Dendritic cell treated with granulocyte-macrophage colony-stimulating factor and Interleukin-4, amounts not matched to agents 40 ng/mL and 50 ng/mL, for 4 days (primary cell): Measurements from ENCODE around the gene H2AZ2.
"Not testable (repeated sequence)": the region's sequence is repeated elsewhere in the genome, so short reads cannot be mapped to it uniquely, and the experiment has no call there.

ENCODE experiments used
- H3K27ac Mint-ChIP-seq: one replicate; pipeline ENCODE4 v1.8.0; 2022; ENCODE audit warnings: mild to moderate bottlenecking, mixed read lengths
- H3K27me3 Mint-ChIP-seq: one replicate; pipeline ENCODE4 v1.8.0; 2022; ENCODE audit warnings: mild to moderate bottlenecking, mixed read lengths
- H3K36me3 Mint-ChIP-seq: one replicate; pipeline ENCODE4 v1.8.0; 2022; ENCODE audit warnings: low read depth, mixed read lengths
- H3K4me1 Mint-ChIP-seq: one replicate; pipeline ENCODE4 v1.8.0; 2022; ENCODE audit warnings: low read depth, mixed read lengths
- H3K4me3 Mint-ChIP-seq: one replicate; pipeline ENCODE4 v1.8.0; 2022; ENCODE audit warnings: mild to moderate bottlenecking, moderate library complexity, mixed read lengths
- H3K9me3 Mint-ChIP-seq: one replicate; pipeline ENCODE4 v1.8.0; 2022; ENCODE audit warnings: mixed read lengths
- intact Hi-C: fragments of 100-400 bp; cut with micrococcal nuclease; formaldehyde crosslinking; loops from one replicate; pipeline ENCODE4 v1.15.0; 2022

The H2AZ2 gene

GRCh38 chr7:44852590-44852989, 4.7 kb upstream of the H2AZ2 start:
- no peak overlapping the region for H3K4me3 Mint-ChIP-seq
- no peaks in the 10 kb centered on the region for H3K36me3 Mint-ChIP-seq
- intact Hi-C loops = no loop called here
- no peaks in the 10 kb centered on the region for H3K9me3 Mint-ChIP-seq
- H3K4me1 Mint-ChIP-seq = peaks cover 28% of the 10 kb centered on the region
- no peaks in the 10 kb centered on the region for H3K27me3 Mint-ChIP-seq
- no peak overlapping the region for H3K27ac Mint-ChIP-seq

- no peaks in the 10 kb centered on the region for H3K9me3 Mint-ChIP-seq
- peaks cover 34% of the 10 kb centered on the region for H3K4me1 Mint-ChIP-seq
- H3K4me3 Mint-ChIP-seq = no peak overlapping the region
- H3K36me3 Mint-ChIP-seq = no peaks in the 10 kb centered on the region
- intact Hi-C loops = loop anchor here (5.0 to 10.0 kb wide), 2 partner anchors 105 to 358 kb away; partner anchors contain the start of genes NUDCD3 and ZMIZ2
- no peaks in the 10 kb centered on the region for H3K27me3 Mint-ChIP-seq
- H3K27ac Mint-ChIP-seq = peak overlapping the region; percentile 37
These were observed 2.1 kb upstream of the H2AZ2 start for GRCh38 chr7:44849885-44850544.

DNA sequence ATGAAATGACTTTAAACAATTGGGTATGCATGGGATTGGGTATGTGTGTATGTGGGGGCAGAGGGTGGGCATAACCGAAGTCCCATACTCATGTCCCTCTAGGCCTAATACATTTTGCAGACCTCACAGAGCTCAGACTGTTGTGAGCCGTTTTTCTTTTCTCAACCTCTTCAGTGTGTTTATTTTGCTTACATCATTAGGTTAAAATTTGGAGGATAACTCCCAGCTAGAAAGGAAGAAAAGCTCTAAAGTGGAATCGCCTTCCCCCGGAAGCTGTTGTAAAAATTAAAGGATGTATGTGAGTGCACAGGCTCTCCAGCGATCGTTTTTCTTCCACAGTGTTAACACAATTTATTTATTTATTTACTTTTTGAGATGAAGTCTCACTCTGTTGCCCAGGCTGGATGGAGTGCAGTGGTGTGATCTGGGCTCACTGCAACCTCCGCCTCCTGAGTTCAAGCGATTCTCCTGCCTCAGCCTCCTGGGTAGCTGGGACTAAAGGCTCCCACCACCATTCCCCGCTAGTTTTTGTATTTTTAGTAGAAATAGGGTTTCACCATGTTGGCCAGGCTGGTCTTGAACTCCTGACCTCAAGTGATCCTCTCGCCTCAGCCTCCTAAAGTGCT, 1.5 kb upstream of the H2AZ2 start:
- H3K9me3 Mint-ChIP-seq = no peaks in the 10 kb centered on the region
- no peak overlapping the region for H3K4me3 Mint-ChIP-seq
- H3K4me1 Mint-ChIP-seq = peaks cover 40% of the 10 kb centered on the region
- intact Hi-C loops = loop anchor here (5.0 to 10.0 kb wide), 2 partner anchors 105 to 357 kb away; partner anchors contain the start of genes NUDCD3 and ZMIZ2
- H3K27me3 Mint-ChIP-seq = no peaks in the 10 kb centered on the region
- peak overlapping the region; percentile 37 for H3K27ac Mint-ChIP-seq
- H3K36me3 Mint-ChIP-seq = no peaks in the 10 kb centered on the region

- H3K27ac Mint-ChIP-seq = peak overlapping the region; percentile 93
- H3K4me3 Mint-ChIP-seq = peak overlapping the region; percentile 85
- no peaks in the 10 kb centered on the region for H3K9me3 Mint-ChIP-seq
- peaks cover 46% of the 10 kb centered on the region for H3K4me1 Mint-ChIP-seq
- H3K27me3 Mint-ChIP-seq = no peaks in the 10 kb centered on the region
- H3K36me3 Mint-ChIP-seq = peaks cover 5% of the 10 kb centered on the region
- intact Hi-C loops = loop anchor here (1.0 to 10.0 kb wide), 4 partner anchors 51 to 355 kb away; partner anchors contain the start of genes NUDCD3, PPIA, TMED4 and ZMIZ2
These were observed 373 bp downstream of the H2AZ2 start for GRCh38 chr7:44847509-44847919.

DNA sequence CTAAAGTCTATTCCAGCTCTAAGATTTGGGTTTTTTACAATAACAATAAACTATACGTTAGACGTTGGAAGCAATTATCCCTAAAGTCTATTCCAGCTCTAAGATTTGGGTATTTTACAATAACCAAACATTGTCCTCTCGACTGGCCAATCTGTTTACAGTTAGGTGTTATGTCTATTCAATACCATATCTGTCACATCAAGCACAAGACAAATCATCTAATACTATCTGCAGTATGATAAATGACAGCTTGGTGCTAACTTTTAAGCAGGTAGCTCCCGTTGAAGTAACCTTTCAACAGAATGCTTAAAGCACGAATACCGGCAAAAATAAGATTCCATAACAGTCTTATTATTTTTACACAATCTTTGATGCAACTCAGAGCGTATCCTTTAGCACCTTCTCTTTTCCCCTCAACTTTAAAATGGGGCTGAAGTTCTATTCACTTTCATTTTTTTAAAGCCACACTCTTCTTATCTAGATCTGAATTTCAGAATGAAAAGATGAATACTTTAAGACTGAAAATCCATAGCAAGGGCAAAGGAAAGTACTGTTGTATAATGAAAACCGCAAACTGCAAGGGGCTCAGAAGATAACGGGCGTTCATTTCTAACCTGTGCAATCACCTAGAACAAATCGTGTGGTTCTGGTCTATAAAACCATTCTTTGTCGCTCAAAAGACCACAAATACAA, 925 bp downstream of the H2AZ2 start:
- peaks cover 46% of the 10 kb centered on the region for H3K4me1 Mint-ChIP-seq
- peak overlapping the region; percentile 85 for H3K4me3 Mint-ChIP-seq
- no peaks in the 10 kb centered on the region for H3K27me3 Mint-ChIP-seq
- H3K9me3 Mint-ChIP-seq = no peaks in the 10 kb centered on the region
- H3K36me3 Mint-ChIP-seq = peaks cover 7% of the 10 kb centered on the region
- intact Hi-C loops = loop anchor here (1.0 to 10.0 kb wide), 4 partner anchors 51 to 355 kb away; partner anchors contain the start of genes NUDCD3, PPIA, TMED4 and ZMIZ2
- H3K27ac Mint-ChIP-seq = peak overlapping the region; percentile 93

- H3K36me3 Mint-ChIP-seq = peaks cover 12% of the 10 kb centered on the region
- H3K4me1 Mint-ChIP-seq = peaks cover 52% of the 10 kb centered on the region
- peak overlapping the region; percentile 69 for H3K4me3 Mint-ChIP-seq
These were observed 1.5 kb downstream of the H2AZ2 start for GRCh38 chr7:44846390-44846789.

DNA sequence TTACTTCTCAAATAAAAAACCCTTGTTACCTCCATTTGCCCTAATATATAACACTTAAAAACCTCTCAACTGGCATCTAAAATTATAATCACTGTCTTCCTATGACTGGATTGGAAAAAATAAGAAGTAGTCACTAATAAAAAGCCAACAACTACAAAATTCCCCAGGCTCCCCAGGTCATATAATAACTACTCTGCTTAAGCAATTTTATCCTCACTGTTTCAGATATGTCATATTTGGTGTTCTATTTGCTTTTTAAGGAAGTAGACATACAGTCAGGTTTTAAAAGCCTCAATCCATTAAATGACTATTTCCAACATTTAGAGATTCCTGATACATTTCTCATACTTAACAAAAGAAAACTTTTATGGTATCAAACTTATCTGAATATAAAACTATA, 2.4 kb downstream of the H2AZ2 start:
- Mint-ChIP-seq H3K9me3 (no peaks in the 10 kb centered on the region), H3K27ac (peak overlapping the region; percentile 93), H3K4me3 (peak overlapping the region; percentile 37), H3K4me1 (peaks cover 56% of the 10 kb centered on the region), H3K36me3 (peaks cover 19% of the 10 kb centered on the region), H3K27me3 (no peaks in the 10 kb centered on the region)
- intact Hi-C loops = loop anchor here (5.0 to 10.0 kb wide), 2 partner anchors 101 to 353 kb away; partner anchors contain the start of genes NUDCD3 and ZMIZ2

More at GRCh38 chr7:44846390-44846789, 1.5 kb downstream of the H2AZ2 start:
- H3K27me3 Mint-ChIP-seq, H3K9me3 Mint-ChIP-seq: not testable (repeated sequence)
- intact Hi-C loops = loop anchor here (2.0 to 10.0 kb wide), 3 partner anchors 102 to 354 kb away; partner anchors contain the start of genes NUDCD3, TMED4 and ZMIZ2
- H3K27ac Mint-ChIP-seq = peak overlapping the region; percentile 93

- H3K9me3 Mint-ChIP-seq, H3K27ac Mint-ChIP-seq, H3K27me3 Mint-ChIP-seq, H3K4me3 Mint-ChIP-seq: not testable (repeated sequence)
- intact Hi-C loops = loop anchor here (10.0 kb wide), 1 partner anchor 99 kb away; the partner anchor contains the start of gene ZMIZ2
- Mint-ChIP-seq H3K36me3 (peaks cover 33% of the 10 kb centered on the region), H3K4me1 (peaks cover 48% of the 10 kb centered on the region)
These were observed 4.4 kb downstream of the H2AZ2 start for GRCh38 chr7:44843440-44843839.

GRCh38 chr7:44842675-44843074, 5.2 kb downstream of the H2AZ2 start:
- intact Hi-C loops = loop anchor here (10.0 kb wide), 1 partner anchor 98 kb away; the partner anchor contains the start of gene ZMIZ2
- H3K4me3 Mint-ChIP-seq, H3K27me3 Mint-ChIP-seq, H3K9me3 Mint-ChIP-seq: not testable (repeated sequence)
- Mint-ChIP-seq H3K27ac (peak overlapping the region; percentile 82), H3K4me1 (peaks cover 48% of the 10 kb centered on the region), H3K36me3 (peaks cover 40% of the 10 kb centered on the region)

DNA sequence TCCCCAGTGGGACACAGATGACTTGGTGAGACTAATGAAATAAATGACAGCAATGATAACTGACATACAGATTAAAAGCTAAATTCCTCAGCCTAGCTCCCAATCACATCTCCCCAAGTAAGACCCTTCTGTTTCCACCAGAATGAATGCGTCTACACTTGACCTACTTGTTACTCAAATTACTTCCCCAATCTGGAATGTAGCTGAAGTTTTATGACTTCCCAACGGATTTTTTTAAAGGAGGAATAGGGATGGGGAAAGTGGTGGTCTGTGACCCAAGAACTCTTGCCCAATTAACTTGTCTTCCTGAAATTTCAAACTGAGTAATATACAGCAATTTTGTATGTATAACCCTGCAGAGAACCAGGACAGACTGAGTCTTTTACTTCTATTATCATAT, 9.1 kb downstream of the H2AZ2 start:
- Mint-ChIP-seq H3K4me3 (no peak overlapping the region), H3K27me3 (no peaks in the 10 kb centered on the region), H3K9me3 (no peaks in the 10 kb centered on the region), H3K4me1 (peaks cover 25% of the 10 kb centered on the region), H3K27ac (no peak overlapping the region), H3K36me3 (peaks cover 74% of the 10 kb centered on the region)
- intact Hi-C loops = no loop called here

DNA sequence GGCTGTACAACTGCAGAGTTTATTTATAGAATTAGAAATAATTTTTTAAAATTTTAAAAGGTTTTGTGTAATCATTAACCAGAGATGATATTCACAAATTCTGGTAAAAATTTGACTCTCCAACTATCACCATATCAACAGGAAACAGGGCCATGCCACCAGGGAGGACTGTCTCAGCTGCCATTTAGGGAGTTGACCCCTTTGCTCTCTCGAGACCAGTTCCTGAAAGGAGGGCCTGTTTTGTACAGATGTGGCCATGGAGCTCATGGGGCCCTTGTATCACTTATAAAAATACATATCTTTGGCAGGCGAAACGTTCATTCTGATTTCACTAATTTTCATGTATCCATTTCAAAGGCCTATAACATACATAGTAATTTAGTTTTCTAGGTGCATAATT, 20.3 kb downstream of the H2AZ2 start:
- Mint-ChIP-seq H3K9me3 (no peaks in the 10 kb centered on the region), H3K27me3 (no peaks in the 10 kb centered on the region), H3K27ac (no peak overlapping the region), H3K4me3 (no peak overlapping the region), H3K4me1 (peaks cover 38% of the 10 kb centered on the region), H3K36me3 (peaks cover 58% of the 10 kb centered on the region)
- intact Hi-C loops = no loop called here

- peaks cover 38% of the 10 kb centered on the region for H3K36me3 Mint-ChIP-seq
- H3K9me3 Mint-ChIP-seq = no peaks in the 10 kb centered on the region
- intact Hi-C loops = no loop called here
- H3K27ac Mint-ChIP-seq = peak overlapping the region; percentile 59
- H3K4me3 Mint-ChIP-seq = no peak overlapping the region
- H3K4me1 Mint-ChIP-seq = peaks cover 47% of the 10 kb centered on the region
- no peaks in the 10 kb centered on the region for H3K27me3 Mint-ChIP-seq
These were observed 22.9 kb downstream of the H2AZ2 start for GRCh38 chr7:44824894-44825526.

GRCh38 chr7:44823255-44823781, 24.6 kb downstream of the H2AZ2 start:
- Mint-ChIP-seq H3K4me1 (peaks cover 47% of the 10 kb centered on the region), H3K9me3 (no peaks in the 10 kb centered on the region), H3K36me3 (peaks cover 21% of the 10 kb centered on the region), H3K4me3 (no peak overlapping the region), H3K27me3 (no peaks in the 10 kb centered on the region), H3K27ac (peak overlapping the region; percentile 51)
- intact Hi-C loops = no loop called here
